ENCODE data around the gene SLC30A1. TPM values are rescaled to one million over a fixed set of nuclear protein-coding genes. Genes with fewer than 3 reads are reported as not detected.

SLC30A1 gene
- total RNA-seq, 2 donors from 2014 or later = 0.29 to 0.76 TPM

DNA sequence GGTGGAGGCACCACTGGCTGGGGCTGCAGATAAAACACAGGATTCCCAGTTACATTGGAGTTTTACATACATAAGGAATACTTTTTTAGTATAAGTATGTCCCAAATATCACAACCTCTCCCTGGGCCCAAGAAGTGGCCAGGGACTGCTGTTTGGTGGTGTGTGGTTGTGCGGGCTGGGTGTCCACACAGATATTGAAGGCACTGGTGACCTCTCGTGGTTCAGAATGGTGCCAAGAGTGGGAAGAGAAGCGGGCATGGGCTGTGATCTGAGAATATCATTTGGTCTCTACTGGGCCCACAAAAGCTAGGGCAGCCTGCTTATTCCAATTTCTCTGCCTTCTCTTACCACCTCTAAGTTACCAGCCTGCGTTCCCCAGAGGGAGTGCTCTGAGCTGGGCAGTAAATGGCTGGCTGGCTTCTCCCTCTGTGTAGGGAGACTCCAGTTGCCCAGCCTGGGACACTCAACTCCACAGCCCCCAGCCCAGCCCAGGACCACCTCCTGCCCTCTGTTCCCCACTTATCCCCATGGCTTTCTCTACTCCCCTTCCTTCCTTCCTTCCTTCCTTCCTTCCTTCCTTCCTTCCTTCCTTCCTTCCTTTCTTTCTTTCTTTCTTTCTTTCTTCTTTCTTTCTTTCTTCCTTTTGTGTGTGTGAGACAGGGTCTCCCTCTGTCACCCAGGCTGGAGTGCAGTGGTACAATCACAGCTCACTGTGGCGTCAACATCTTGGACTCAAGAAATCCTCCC lies 44.2 kb downstream of the SLC30A1 start:
- no peaks in the 10 kb centered on the region for H3K4me1 Mint-ChIP-seq
- H3K9me3 Mint-ChIP-seq = no peaks in the 10 kb centered on the region
- no peaks in the 10 kb centered on the region for H3K27me3 Mint-ChIP-seq
- no peaks in the 10 kb centered on the region for H3K36me3 Mint-ChIP-seq (ENCODE audit: low read depth)
- no peak overlapping the region for H3K4me3 Mint-ChIP-seq
- no peak for ATAC-seq (replicated peaks)
- H3K27ac Mint-ChIP-seq = no peak overlapping the region

DNA sequence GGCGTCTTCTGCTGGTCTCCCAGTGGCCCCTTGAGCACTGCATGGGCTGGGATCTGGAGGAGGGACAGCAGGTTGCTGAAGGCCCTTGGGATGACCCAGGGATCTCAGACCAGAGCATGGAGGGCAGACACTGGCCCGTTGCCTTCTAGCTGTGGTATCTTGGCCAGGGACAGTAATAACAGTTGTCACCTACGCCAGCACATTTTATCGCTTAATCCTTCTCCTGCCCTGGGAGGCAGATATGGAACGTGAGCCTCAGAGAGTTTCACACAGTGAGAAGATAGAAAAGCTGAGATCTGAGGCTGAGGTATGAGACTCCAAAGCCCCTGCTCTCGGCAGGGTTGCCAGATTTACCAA lies 46.9 kb downstream of the SLC30A1 start:
- Mint-ChIP-seq H3K9me3 (no peaks in the 10 kb centered on the region), H3K27ac (no peak overlapping the region), H3K36me3 (ENCODE audit: low read depth) (no peaks in the 10 kb centered on the region), H3K4me1 (no peaks in the 10 kb centered on the region), H3K27me3 (no peaks in the 10 kb centered on the region), H3K4me3 (no peak overlapping the region)
- ATAC-seq (replicated peaks) = no peak

DNA sequence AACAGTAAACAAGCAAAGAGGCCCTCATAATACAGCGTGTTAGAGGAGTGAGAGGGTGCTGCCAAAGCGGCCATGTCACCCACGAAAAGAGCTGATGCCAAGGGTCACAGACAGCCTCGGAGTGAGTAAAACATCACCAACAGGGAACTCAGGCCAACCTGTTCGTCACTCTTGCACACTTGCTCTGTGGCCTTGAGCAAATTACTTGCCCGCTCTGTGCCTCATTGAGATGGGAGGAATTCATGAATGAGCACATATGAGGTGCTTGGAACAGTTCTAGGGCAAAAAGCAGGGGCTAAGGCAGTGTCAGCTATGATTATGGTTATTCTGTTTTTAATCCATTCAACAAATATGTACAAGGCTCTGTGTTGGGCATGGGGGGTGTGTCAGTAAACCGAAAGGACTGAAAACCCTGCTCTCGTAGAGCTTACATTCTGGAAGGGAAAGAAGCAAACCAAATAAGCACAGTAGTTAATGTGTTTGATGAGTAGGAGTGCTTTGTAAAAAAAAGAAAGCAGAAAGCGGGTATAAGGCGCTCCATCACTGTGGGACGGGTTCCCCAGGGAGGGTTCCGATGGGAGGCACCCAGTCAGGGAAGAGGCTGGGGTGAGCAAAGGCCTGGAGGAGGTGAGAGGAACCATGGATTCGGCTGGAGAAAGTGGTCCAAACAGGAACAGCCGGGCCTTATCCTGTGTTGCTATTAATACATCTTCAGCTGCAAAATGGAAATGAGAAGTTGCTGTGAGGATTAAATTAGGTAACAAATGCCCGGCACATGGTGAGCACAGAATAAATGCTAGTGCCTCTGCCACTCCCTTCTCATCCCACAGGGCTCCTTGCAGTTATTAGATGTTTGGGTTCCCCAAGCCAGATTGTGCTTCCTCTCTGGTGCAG lies 47.5 kb downstream of the SLC30A1 start:
- no peaks in the 10 kb centered on the region for H3K4me1 Mint-ChIP-seq
- H3K36me3 Mint-ChIP-seq (ENCODE audit: low read depth) = no peaks in the 10 kb centered on the region
- no peaks in the 10 kb centered on the region for H3K27me3 Mint-ChIP-seq
- H3K4me3 Mint-ChIP-seq = no peak overlapping the region
- ATAC-seq (replicated peaks) = no peak
- H3K27ac Mint-ChIP-seq = no peak overlapping the region
- H3K9me3 Mint-ChIP-seq = no peaks in the 10 kb centered on the region

DNA sequence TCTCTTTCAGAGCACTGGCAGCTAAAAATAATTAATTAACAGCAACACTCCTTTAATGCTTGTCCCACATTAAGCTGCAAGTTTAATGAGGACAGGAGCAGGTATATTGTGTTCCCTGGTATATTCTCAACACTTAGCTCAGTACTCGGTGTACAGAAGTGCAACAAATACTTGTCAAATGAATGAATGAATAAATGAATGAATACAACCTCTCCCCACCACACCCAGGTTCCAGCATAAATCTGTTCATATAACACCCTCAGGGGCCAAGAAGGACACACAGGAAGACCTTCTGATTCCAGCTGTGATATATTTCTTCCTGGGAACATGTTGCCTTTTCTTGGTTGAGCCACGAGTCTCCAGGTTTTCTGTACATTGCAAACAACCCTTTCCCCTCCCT lies 48.9 kb downstream of the SLC30A1 start:
- Mint-ChIP-seq H3K27me3 (no peaks in the 10 kb centered on the region), H3K36me3 (ENCODE audit: low read depth) (no peaks in the 10 kb centered on the region), H3K9me3 (no peaks in the 10 kb centered on the region), H3K4me1 (no peaks in the 10 kb centered on the region), H3K27ac (no peak overlapping the region), H3K4me3 (no peak overlapping the region)
- no peak for ATAC-seq (replicated peaks)

DNA sequence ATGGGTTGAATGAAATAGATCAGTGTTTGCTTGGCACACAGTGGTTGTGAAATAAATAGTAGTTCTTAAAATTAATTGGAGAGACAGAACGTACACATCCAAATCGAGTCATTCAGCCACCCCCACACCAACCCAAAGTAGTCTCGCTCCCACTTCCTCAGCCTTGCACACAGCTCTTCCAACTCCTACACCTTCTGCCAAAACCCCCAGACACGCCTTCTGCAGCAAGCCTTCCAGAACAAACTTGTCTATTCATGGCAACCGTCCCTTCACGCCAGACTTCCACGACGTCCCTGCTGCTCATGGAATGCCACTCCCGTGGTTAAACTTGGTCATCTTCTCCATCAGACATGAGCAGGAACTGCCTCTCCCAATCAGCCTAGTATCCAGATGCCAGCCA lies 49.5 kb downstream of the SLC30A1 start:
- H3K4me1 Mint-ChIP-seq = no peaks in the 10 kb centered on the region
- H3K27ac Mint-ChIP-seq = no peak overlapping the region
- ATAC-seq (replicated peaks) = no peak
- no peaks in the 10 kb centered on the region for H3K27me3 Mint-ChIP-seq
- H3K4me3 Mint-ChIP-seq = no peak overlapping the region
- no peaks in the 10 kb centered on the region for H3K36me3 Mint-ChIP-seq (ENCODE audit: low read depth)
- H3K9me3 Mint-ChIP-seq = no peaks in the 10 kb centered on the region

DNA sequence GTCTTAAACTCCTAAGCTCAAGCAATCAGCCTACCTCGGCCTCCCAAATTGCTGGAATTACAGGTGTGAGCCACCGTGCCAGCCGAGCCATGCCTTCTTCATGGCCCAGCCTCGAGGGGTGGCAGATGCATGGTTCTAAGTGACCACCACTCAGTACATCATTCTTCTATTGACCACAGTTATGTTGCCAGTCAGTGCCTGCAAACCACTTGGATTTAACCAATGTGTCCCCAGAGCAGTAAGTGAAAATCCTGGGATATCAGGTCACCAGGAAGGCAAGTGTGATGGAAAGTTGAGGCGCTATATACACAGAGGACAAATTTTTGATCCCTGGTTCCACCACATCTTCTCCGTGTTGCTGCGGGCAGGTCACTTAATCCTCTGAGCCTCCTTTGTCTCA lies 50.0 kb downstream of the SLC30A1 start:
- no peaks in the 10 kb centered on the region for H3K9me3 Mint-ChIP-seq
- no peak for ATAC-seq (replicated peaks)
- no peaks in the 10 kb centered on the region for H3K36me3 Mint-ChIP-seq (ENCODE audit: low read depth)
- H3K27me3 Mint-ChIP-seq = no peaks in the 10 kb centered on the region
- H3K27ac Mint-ChIP-seq = no peak overlapping the region
- H3K4me1 Mint-ChIP-seq = no peaks in the 10 kb centered on the region
- no peak overlapping the region for H3K4me3 Mint-ChIP-seq

DNA sequence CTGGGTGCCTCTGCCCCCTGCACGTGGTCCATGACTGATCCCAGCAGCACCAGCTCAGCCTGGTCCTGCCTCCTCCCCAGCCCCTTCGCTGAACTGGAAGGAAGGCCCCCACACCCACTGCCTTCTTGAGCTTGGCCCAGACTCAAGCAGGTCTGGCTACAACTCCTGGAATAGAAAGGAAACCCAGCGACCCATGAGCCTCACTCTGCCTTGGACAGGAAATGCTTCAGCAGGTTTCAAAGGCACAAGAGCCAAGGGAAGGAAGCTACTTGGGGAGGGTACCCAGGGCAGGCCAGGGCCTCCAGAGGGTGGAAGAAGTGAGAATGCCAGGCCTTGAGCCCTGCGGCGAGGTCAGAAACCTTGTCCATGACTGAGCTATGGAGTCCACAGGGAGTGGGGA lies 51.1 kb downstream of the SLC30A1 start:
- Mint-ChIP-seq H3K36me3 (ENCODE audit: low read depth) (no peaks in the 10 kb centered on the region), H3K4me3 (no peak overlapping the region), H3K4me1 (no peaks in the 10 kb centered on the region), H3K9me3 (no peaks in the 10 kb centered on the region), H3K27ac (no peak overlapping the region), H3K27me3 (no peaks in the 10 kb centered on the region)
- no peak for ATAC-seq (replicated peaks)

DNA sequence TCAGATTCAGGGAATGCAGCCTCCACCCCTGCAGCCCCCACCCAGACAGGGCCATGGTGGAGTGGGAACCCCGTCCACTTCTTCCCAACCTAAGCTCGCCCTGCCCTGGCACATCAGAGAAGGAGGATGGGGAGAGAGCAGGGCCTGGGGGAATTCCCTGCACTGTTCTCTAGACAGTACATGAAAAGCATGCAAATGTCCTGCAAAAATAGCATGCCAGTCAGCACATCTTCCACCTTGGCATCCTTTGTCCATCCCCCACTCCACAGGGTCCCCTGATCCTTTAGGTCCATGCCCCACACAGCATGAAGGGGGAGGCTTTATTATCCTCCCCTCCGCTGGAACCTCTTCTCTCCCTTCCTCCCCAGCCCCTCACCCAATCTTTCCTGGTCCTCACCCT lies 52.0 kb downstream of the SLC30A1 start:
- peak; percentile 53 for ATAC-seq (replicated peaks)
- Mint-ChIP-seq H3K9me3 (no peaks in the 10 kb centered on the region), H3K4me3 (no peak overlapping the region), H3K27me3 (no peaks in the 10 kb centered on the region), H3K4me1 (no peaks in the 10 kb centered on the region), H3K27ac (no peak overlapping the region), H3K36me3 (ENCODE audit: low read depth) (no peaks in the 10 kb centered on the region)

DNA sequence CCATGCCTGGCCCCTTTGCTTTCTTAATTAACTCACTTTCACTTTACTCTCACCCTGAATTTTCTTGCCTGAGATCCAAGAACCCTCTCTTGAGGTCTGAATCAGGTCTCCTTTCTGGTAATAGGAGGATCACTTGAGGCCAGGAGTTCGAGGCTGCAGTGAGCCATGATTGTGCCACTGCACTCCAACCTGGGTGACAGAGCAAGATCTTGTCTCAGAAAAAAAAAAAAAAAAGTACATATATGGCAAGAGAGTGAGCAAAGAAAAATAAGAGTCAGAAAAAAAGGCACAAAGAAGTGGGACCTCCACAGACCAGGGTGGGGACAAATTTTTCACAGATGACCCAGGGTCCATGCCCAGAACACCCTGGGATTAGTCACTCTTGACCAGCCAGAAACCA lies 52.9 kb downstream of the SLC30A1 start:
- H3K27ac Mint-ChIP-seq = no peak overlapping the region
- no peak overlapping the region for H3K4me3 Mint-ChIP-seq
- H3K4me1 Mint-ChIP-seq = no peaks in the 10 kb centered on the region
- no peaks in the 10 kb centered on the region for H3K27me3 Mint-ChIP-seq
- H3K9me3 Mint-ChIP-seq = no peaks in the 10 kb centered on the region
- no peaks in the 10 kb centered on the region for H3K36me3 Mint-ChIP-seq (ENCODE audit: low read depth)
- no peak for ATAC-seq (replicated peaks)

DNA sequence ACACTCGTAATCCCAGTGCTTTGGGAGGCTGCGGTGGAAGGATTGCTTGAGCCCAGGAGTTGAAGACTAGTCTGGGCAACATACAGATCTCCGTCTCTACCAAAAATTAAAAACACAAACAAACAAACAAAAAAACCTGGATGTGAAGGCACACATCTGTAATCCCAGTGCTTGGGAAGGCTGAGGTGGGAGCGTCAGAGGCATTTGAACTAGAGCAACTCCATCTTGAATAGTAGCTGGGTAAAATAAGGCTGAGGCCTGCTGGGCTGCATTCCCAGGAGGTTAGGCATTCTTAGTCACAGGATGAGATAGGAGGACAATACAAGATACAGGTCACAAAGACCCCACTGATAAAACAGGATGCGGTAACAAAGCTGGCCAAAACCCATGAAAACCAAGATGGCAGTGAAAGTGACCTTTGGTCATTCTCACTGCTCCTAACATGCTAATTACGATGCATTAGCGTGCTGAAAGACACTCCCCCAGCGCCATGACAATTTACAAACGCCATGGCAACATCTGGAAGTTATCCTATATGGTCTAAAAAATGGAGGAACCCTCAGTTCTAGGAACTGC lies 53.8 kb downstream of the SLC30A1 start:
- Mint-ChIP-seq H3K27ac (no peak overlapping the region), H3K4me1 (no peaks in the 10 kb centered on the region), H3K9me3 (no peaks in the 10 kb centered on the region), H3K4me3 (no peak overlapping the region), H3K27me3 (no peaks in the 10 kb centered on the region), H3K36me3 (ENCODE audit: low read depth) (no peaks in the 10 kb centered on the region)
- no peak for ATAC-seq (replicated peaks)

DNA sequence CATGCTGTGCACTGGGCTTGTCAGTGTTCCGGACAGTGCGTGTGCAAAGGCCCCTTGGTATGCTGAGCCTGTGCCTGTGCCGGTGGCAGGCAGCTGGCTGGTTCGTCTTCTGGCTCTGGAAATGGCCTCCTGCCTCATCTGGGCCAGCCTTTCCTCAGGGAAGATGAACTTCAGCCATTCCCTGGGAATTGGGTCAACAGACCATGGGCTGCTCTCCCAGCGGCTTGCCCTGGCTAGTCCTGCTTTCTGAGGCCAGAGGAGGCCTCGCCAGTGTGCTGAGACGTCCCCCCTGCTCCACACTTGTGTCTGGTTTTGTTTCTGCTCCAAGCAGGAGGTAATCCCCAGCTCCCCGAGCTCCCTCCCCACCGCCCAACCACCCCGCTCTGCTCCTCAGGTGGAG lies 54.4 kb downstream of the SLC30A1 start:
- ATAC-seq (replicated peaks) = no peak
- no peak overlapping the region for H3K4me3 Mint-ChIP-seq
- H3K27ac Mint-ChIP-seq = no peak overlapping the region
- no peaks in the 10 kb centered on the region for H3K36me3 Mint-ChIP-seq (ENCODE audit: low read depth)
- no peaks in the 10 kb centered on the region for H3K27me3 Mint-ChIP-seq
- no peaks in the 10 kb centered on the region for H3K4me1 Mint-ChIP-seq
- no peaks in the 10 kb centered on the region for H3K9me3 Mint-ChIP-seq

DNA sequence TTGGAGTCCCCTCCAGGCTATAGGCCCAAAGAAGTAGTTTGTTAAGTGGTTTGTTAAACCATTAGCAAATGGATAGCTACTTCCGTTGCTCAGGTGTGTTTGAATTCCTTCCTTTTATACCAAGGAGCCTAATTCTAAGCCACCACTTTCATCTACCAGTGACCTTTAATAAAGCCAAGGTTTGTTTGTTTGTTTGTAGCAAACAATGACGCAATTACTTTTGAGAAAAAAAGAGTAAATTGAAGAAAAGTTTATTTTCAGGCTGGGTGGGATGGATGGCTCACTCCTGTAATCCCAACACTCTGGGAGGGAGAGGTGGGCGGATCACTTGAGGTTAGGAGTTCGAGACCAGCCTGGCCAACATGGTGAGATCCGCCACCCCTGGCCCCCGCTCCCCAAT lies 56.2 kb downstream of the SLC30A1 start:
- Mint-ChIP-seq H3K36me3 (ENCODE audit: low read depth) (no peaks in the 10 kb centered on the region), H3K9me3 (no peaks in the 10 kb centered on the region), H3K27ac (no peak overlapping the region), H3K4me1 (no peaks in the 10 kb centered on the region), H3K4me3 (no peak overlapping the region), H3K27me3 (no peaks in the 10 kb centered on the region)
- ATAC-seq (replicated peaks) = no peak
